SH-SY5Y (cell line): ENCODE measurements around the gene NPL.

ENCODE experiments used
- GATA2 ChIP-seq: IDR thresholded peaks from 2 replicates; pipeline ENCODE4 v1.6.1; 2011; ENCODE audit warnings: mild to moderate bottlenecking, low read depth, low read length
- GATA3 ChIP-seq: IDR thresholded peaks from 2 replicates; pipeline ENCODE4 v1.6.1; 2011; ENCODE audit warnings: low read depth, mild to moderate bottlenecking, low read length, moderate library complexity

NPL gene

DNA sequence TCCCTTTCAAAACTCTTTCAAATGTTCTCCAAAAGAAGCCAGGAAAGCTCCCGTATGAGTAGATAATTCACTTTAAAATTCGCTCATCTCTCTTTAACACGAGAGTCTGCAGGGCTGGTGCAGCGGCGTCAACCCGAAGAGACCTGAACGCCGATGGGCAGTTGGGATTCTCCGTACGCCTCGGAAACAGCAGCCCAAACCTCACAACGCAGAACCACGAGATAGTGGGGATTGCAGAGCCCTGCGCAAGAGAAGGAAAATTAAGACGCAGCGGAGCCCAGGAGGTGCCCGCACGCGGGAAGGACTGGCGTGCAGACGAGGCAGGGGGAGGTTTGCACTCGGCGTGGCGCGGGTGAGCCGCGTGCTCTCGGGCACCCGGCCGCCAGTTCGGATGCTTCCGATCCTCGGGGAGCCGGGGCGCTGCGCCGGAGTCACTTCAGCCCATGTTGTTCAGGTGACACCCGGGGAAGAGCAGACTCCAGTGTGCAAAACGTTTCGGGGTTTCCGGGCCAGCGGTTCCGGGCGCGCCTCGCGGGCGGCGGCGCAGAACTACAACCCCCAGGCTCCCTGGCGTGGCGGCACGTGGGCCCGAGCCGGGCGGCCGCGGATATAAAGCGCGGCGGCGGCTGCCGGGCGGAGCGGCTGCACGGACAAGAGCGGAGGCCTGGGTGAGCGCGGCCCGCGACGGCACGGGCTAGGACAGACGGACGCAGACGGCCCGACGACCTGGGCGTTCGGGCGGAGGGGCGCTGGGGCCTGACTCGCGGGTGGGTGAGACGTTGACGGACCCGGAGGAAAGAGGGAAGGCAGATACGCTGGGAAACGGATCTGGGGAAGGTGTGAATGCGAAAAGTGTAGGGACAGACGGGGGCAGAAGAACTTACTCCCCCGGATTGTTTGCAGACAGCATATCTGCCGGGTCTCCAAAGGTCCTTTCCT is at the start of gene NPL:
NPL (plus strand) TSS at position 636 of the 939 bp plus-strand sequence. CDS start 4,599 bp downstream, outside the sequence.
- TF ChIP-seq GATA2 (no peak), GATA3 (no peak)

- no peak for TF ChIP-seq GATA2
These were observed 49.5 kb upstream of the NPL start for GRCh38 chr1:182740120-182740519.

- TF ChIP-seq GATA2 (no peak), GATA3 (no peak)
These were observed 46.8 kb upstream of the NPL start for GRCh38 chr1:182742780-182743179.

- no peak for TF ChIP-seq GATA3
- no peak for TF ChIP-seq GATA2
These were observed 37.2 kb upstream of the NPL start for GRCh38 chr1:182752077-182752988.

GRCh38 chr1:182754087-182754486 is 35.5 kb upstream of the NPL start:
- no peak for TF ChIP-seq GATA2

DNA sequence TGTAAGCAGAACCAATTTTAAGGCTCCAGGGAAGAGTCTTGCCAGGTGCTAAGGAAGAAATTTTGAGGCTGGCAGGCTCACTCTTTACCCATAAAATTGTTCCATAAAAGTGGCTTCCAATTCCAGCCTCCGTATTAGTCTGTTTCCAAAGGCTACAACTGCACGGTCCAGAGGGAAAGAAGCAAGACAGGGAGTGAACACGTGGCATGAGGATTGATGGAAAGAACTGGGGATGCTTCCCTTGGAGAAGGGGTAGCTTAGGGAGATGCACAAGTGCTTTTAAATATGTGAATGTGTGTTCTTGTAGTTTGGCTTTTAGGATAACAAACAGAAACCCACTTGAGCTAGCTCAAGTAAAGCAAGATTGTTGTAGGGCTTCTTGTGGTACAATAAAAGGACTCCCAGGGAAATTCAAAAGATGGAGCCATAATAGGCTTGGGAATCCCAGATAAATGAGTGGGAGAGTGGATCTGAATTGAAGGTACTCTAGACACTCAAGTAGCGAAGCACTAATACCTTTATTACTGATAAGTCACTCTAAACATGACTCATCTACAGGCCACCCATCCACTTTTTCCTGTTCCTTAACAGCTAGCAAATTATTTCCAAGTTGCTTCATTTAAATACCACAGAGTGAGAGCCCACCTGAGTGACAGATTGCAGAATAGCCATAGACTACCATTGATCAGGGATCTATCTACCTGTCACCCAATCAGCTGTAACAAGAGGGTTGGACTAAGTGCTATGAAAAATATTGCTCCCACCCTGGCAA is 34.8 kb upstream of the NPL start:
- TF ChIP-seq GATA3 (no peak), GATA2 (no peak)

DNA sequence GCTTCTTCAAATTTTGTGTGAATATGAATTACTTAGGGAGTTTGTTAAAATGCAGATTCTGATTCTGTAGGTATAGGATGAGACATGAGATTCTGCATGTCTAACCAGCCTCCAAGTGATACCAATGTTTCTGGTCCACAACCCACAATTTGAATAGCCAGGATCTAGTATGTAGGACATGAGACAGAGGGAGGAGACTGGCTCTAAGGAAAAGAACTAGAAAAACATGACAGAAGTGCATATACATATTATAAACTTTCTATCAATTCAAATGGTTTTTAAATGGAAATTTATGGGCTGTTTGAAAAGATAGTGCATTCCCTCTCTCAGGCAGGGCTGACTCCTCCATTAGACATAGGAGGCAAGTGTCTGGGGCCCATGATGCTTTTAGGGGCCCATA is 33.9 kb upstream of the NPL start:
- TF ChIP-seq GATA3 (no peak), GATA2 (no peak)

DNA sequence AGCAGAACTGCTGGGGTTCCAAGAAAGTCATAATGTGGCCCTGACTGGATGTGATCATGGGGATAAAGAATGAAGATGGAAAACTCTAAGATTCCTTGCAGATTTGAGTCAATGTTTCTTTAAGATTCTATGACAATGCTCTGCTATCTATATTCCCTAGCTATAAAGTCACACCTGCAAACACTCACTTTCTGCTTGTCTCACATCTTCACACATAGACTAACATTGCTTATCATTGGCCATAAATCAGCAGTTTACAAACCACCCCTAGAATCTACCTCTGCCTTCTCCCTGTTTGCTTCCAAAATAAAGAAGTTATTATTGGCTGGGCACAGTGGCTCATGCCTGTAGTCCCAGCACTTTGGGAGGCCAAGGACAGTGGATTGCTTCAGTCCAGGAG is 33.1 kb upstream of the NPL start:
- no peak for TF ChIP-seq GATA3
- no peak for TF ChIP-seq GATA2

DNA sequence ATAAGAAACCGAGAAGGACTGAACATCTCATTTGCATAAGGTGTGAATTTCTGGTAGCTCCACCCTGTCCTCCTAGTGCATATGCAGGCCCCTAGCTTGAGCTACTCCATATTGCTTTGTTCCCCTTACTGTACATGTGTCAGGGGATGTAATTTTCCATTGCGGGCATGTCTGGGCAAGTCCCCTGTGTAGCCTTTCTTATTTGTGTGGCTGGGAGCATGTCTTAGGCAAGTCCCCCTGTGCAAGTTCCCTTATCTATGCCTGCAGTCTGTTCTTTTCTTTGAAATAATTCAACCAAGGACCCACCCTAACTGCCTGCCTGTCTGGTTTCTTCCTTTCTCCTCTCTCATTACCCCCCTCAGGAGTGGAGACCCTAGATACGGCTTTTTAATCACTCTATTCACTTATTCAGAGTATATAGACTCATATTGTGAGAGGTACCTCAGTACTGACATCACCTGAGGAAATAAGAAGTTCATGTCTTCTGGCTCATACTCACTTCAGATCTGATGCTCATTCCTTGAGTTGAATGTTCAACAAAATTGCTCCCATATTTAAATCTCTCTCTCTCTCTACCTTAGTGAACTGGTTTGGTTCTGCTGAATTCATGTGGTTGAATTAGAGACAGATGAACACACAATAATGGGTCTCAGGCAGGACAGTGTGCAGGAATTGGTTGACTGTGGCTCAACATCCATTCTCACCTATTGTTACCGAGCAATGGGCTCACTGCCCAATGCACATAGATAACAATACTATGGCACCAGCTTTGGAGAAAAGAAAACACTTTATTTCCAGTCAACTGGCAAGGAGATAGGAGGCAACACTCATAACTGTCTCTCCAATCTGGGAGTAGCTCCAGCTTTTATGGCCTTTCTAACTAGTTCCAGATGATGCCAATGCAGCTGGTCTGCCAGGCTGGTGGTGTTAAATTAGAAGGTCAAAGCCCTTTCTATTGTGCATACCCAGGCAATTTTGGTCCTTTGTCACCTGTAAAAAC is 27.9 kb upstream of the NPL start:
- no peak for TF ChIP-seq GATA3
- 0 out of 2 replicates have a peak, but pooled peaks have one; percentile 19 for TF ChIP-seq GATA2

- TF ChIP-seq GATA3 (no peak), GATA2 (no peak)
These were observed 27.0 kb upstream of the NPL start for GRCh38 chr1:182762536-182762935.

- TF ChIP-seq GATA3: no peak
- TF ChIP-seq GATA2: no peak
These were observed 25.4 kb upstream of the NPL start for GRCh38 chr1:182764029-182764727.

DNA sequence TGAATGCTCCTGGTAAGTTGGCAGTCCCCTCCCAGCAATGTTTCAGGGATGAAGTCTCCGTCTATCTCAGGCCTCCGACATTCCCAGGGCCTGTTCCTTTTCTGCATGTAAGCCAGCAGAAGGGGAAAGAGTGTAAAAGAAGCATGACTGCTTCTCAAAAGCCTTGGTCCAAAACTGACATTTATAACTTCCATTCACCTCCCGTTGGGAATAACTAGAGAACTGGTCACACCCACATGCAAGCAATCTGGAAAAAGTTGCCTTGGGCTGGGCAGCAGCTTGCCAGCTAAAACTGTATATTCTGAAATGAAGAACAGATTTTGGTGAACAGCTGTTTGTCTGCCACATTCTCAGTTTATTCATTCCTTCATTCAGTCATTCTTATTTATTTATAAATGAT is 24.2 kb upstream of the NPL start:
- TF ChIP-seq GATA3: no peak
- no peak for TF ChIP-seq GATA2
